ENCODE results near the gene PSD. TPM values are rescaled to one million over a fixed set of nuclear protein-coding genes. Genes with fewer than 3 reads are reported as not detected.

PSD gene
- total and polyA plus RNA-seq, 9 of the 15 experiments (the other 6 are each of a cell fraction or from before 2014, with no cell fraction given): 0.11 to 1.7 (median 0.54) TPM; not detected in 2

GRCh38 chr10:102395400-102396316 lies 22.9 kb downstream of the PSD start, which contains the start of gene NFKB2:
TSS of gene NFKB2 (plus strand) at chr10:102395705. CDS start at chr10:102395960, 255 bp downstream.
- WGBS (ENCODE audit: insufficient coverage, low coverage, missing lambda C conversion rate): under 1% methylated on average over 17 of the region's 42 CpGs
- H3K4me2 ChIP-seq (ENCODE audit: insufficient read depth, low read length): peak within 1 kb of the TSS; percentile 99
- intact Hi-C loops (cut with micrococcal nuclease): loop anchor here (1.0 to 5.0 kb wide), 2 partner anchors 26 to 228 kb away; no protein-coding TSS in a partner anchor
- no peaks in the 10 kb centered on the region for H4K20me1 ChIP-seq (replicated peaks; ENCODE audit: control insufficient read depth, insufficient read depth, low read length)
- peak within 1 kb of the TSS; percentile 88 for H2AFZ ChIP-seq (ENCODE audit: low read depth, low read length)
- H3K9me3 ChIP-seq (replicated peaks; ENCODE audit: control insufficient read depth, insufficient read depth, low read depth, low read length): no peaks in the 10 kb centered on the region
- POLR2A ChIA-PET: interaction anchor here (0.5 to 1.9 kb wide), 5 partner anchors 10 to 210 kb away, joined by 3 to 6 read pairs (median 3); no protein-coding TSS in a partner anchor
- H3K79me2 ChIP-seq (ENCODE audit: control insufficient read depth, insufficient read depth, low read length): peaks cover 7% of the 10 kb centered on the region; the same call in 1 of the 3 replicates
- peak; percentile 69 for ATAC-seq
- in situ Hi-C loops (cut with MboI): loop anchor here (25.0 kb wide), 1 partner anchor 192 kb away; no protein-coding TSS in a partner anchor
- H3K36me3 ChIP-seq (ENCODE audit: control insufficient read depth, insufficient read depth, low read length): peaks cover 16% of the 10 kb centered on the region; the same call in 1 of the 3 replicates
- peak within 1 kb of the TSS; percentile 70 for H3K27ac ChIP-seq (ENCODE audit: extremely low read depth, low read depth, low read length)
- H3K4me3 ChIP-seq: peak within 1 kb of the TSS; percentile 78
- no TSS peak for BruUV-seq (replicated peaks)
- peaks cover 17 to 54% of the 10 kb centered on the region in 2 experiments; a peak in 4 of 5 replicates for H3K4me1 ChIP-seq (replicated peaks in 1 of 2; ENCODE audit: control insufficient read depth in 2 of 2, insufficient read depth in 2 of 2, low read length in 2 of 2)
- CTCF ChIA-PET (ENCODE audit: low intra/inter-chr PET ratio): interaction anchor here (0.7 kb wide), 1 partner anchor 15 kb away, joined by 4 read pairs; no protein-coding TSS in a partner anchor
- peak; percentile 60 for FAIRE-seq
- peak within 1 kb of the TSS; percentile 65 to 92 for H3K9ac ChIP-seq (ENCODE audit: insufficient read depth in 1 of 2, low read depth in 2 of 2, low read length in 2 of 2)
- no peaks in the 10 kb centered on the region for H3K27me3 ChIP-seq (ENCODE audit: control insufficient read depth in 2 of 2, insufficient read depth in 2 of 2, low read length in 2 of 2)
- H3K9me1 ChIP-seq (ENCODE audit: control insufficient read depth, insufficient read depth, low read length): no peaks in the 10 kb centered on the region
- peak; percentile 80 to 88 (median 84) for DNase-seq (ENCODE audit: extremely low read depth in 1 of 4, low spot score in 3 of 4)
- TF ChIP-seq KDM1A (IDR thresholded peaks at IDR 0.05): no peak
- no peak for TF ChIP-seq PTRF (tag; IDR thresholded peaks at IDR 0.05)
- peak; percentile 98 for TF ChIP-seq SP1 (CRISPR knock-in tag; IDR thresholded peaks at IDR 0.05)
- TF ChIP-seq POLR2G (IDR thresholded peaks at IDR 0.05; ENCODE audit: low read depth, low read length): peak; percentile 56
- peak; percentile 39; the same call in 1 of the 2 replicates for TF ChIP-seq TFAP4 (CRISPR knock-in tag; IDR thresholded peaks at IDR 0.05; ENCODE audit: borderline replicate concordance)
- TF ChIP-seq RB1 (IDR thresholded peaks at IDR 0.05; ENCODE audit: low read depth): peak; percentile 45; the same call in 1 of the 2 replicates
- TF ChIP-seq ZNF740 (CRISPR knock-in tag; IDR thresholded peaks at IDR 0.05): 0 out of 2 replicates have a peak, but pooled peaks have one; percentile 19
- no peak for TF ChIP-seq ZNF740 (tag; IDR thresholded peaks at IDR 0.05)
- TF ChIP-seq CREM (IDR thresholded peaks at IDR 0.05; ENCODE audit: low read depth): peak; percentile 87
- TF ChIP-seq HINFP (tag; conservative IDR thresholded peaks at IDR 0.05; ENCODE audit: low read depth): no peak
- peak; percentile 55; the same call in 1 of the 2 replicates for TF ChIP-seq ATF7 (IDR thresholded peaks at IDR 0.05)
- no peak for TF ChIP-seq BACH1 (tag; IDR thresholded peaks at IDR 0.05)
- TF ChIP-seq HMGXB4 (CRISPR knock-in tag; IDR thresholded peaks at IDR 0.05): no peak
- peak; percentile 77 for TF ChIP-seq NCOA6 (IDR thresholded peaks at IDR 0.05)
- no peak for TF ChIP-seq ATF1 (CRISPR knock-in tag; IDR thresholded peaks at IDR 0.05)
- peak; percentile 70 for TF ChIP-seq ATF1 (tag; IDR thresholded peaks at IDR 0.05)
